IMR-90 (cell line): ENCODE data around the gene MYL11. TPM values are rescaled to one million over a fixed set of nuclear protein-coding genes. Genes with fewer than 3 reads are reported as not detected.

Source experiments
- ATAC-seq: fragments of 200-7000 bp; cut with Tn5 transposase; 2 replicates; pipeline ENCODE4 v1.9.1; 2020; ENCODE audit warnings: low read depth, mild to moderate bottlenecking, moderate library complexity
- BruUV-seq: library from RNA; stranded (reverse); fragments of 400-500 nt; replicated peaks from 2 replicates; lab custom pipeline; 2021; lab: Mats Ljungman, UMichigan
- CTCF ChIA-PET: fragments of 300-600 bp; formaldehyde crosslinking; extraction: SDS; loops from one replicate; lab custom pipeline; 2021; ENCODE audit warnings: antibody characterized with exemption; lab: Yijun Ruan, JAX
- POLR2A ChIA-PET: fragments of 300-600 bp; sonication (Branson Sonifier 250); formaldehyde crosslinking; loops from one replicate; lab custom pipeline; 2022; ENCODE audit warnings: antibody characterized with exemption; ENCODE audit not compliant: unreplicated experiment; lab: Charles Lee
- DNase-seq: peaks from one replicate; pipeline ENCODE4 v3.0.0; 2013
- H2AFZ ChIP-seq: replicated peaks from 2 replicates; pipeline ENCODE3; 2013; ENCODE audit warnings: low read length, mild to moderate bottlenecking; ENCODE audit not compliant: poor library complexity
- H2AK5ac ChIP-seq: 2 replicates; pipeline ENCODE4 v1.6.1; 2013; ENCODE audit warnings: low read depth, low read length, inconsistent platforms
- H2AK9ac ChIP-seq: replicated peaks from 2 replicates; pipeline ENCODE3; 2013; ENCODE audit warnings: mild to moderate bottlenecking, low read depth, low read length, moderate library complexity; ENCODE audit not compliant: poor library complexity
- H2BK120ac ChIP-seq: 2 replicates; pipeline ENCODE4 v1.6.1; 2013; ENCODE audit warnings: low read depth, low read length, inconsistent platforms
- H2BK15ac ChIP-seq: 3 replicates; pipeline ENCODE4 v1.6.1; 2013; ENCODE audit warnings: low read depth, low read length, inconsistent platforms
- H2BK20ac ChIP-seq: 2 replicates; pipeline ENCODE4 v1.6.1; 2013; ENCODE audit warnings: low read depth, mild to moderate bottlenecking, inconsistent platforms, low read length, moderate library complexity
- H2BK5ac ChIP-seq: 2 replicates; pipeline ENCODE4 v1.6.1; 2013; ENCODE audit warnings: mild to moderate bottlenecking, low read depth, low read length, inconsistent platforms; ENCODE audit not compliant: poor library complexity, severe bottlenecking
- H3K14ac ChIP-seq: replicated peaks from 2 replicates; pipeline ENCODE4 v1.6.1; 2013; ENCODE audit warnings: low read depth, low read length, inconsistent platforms
- H3K18ac ChIP-seq: 2 replicates; pipeline ENCODE4 v1.6.1; 2013; ENCODE audit warnings: low read depth, low read length, control low read depth
- H3K23ac ChIP-seq: 2 replicates; pipeline ENCODE4 v1.6.1; 2013; ENCODE audit warnings: low read depth, low read length, inconsistent platforms
- H3K27ac ChIP-seq: 2 replicates; pipeline ENCODE4 v1.5.1; 2013; ENCODE audit warnings: mild to moderate bottlenecking, control low read depth, low read length; ENCODE audit not compliant: insufficient read depth
- H3K27me3 ChIP-seq: 2 replicates; pipeline ENCODE4 v1.6.1; 2013; ENCODE audit warnings: low read length; ENCODE audit not compliant: control insufficient read depth, insufficient read depth
- H3K36me3 ChIP-seq: 2 replicates; pipeline ENCODE4 v1.6.1; 2013; ENCODE audit warnings: low read length, mixed read lengths; ENCODE audit not compliant: control insufficient read depth, insufficient read depth
- H3K4ac ChIP-seq: 2 replicates; pipeline ENCODE4 v1.6.1; 2013; ENCODE audit warnings: low read depth, low read length, inconsistent platforms
- H3K4me1 ChIP-seq: 2 replicates; pipeline ENCODE4 v1.6.1; 2013; ENCODE audit warnings: low read length, mixed read lengths; ENCODE audit not compliant: control insufficient read depth, insufficient read depth
- H3K4me2 ChIP-seq: 2 replicates; pipeline ENCODE4 v1.6.1; 2013; ENCODE audit warnings: low read depth, mild to moderate bottlenecking, control low read depth, low read length, moderate library complexity
- H3K4me3 ChIP-seq: 2 replicates; pipeline ENCODE4 v1.5.1; 2013; ENCODE audit warnings: low read depth, mild to moderate bottlenecking, control low read depth, low read length, moderate library complexity; ENCODE audit not compliant: insufficient read depth
- H3K56ac ChIP-seq: 2 replicates; pipeline ENCODE4 v1.6.1; 2013; ENCODE audit warnings: low read length, inconsistent platforms; ENCODE audit not compliant: insufficient read depth; ENCODE audit errors: extremely low read depth
- H3K79me1 ChIP-seq, 2 experiments: 2 replicates each; pipeline ENCODE4 v1.6.1; 2013; ENCODE audit warnings: low read length in 2 of 2, inconsistent platforms in 1 of 2, low read depth in 1 of 2
- H3K9ac ChIP-seq: 2 replicates; pipeline ENCODE4 v1.6.1; 2013; ENCODE audit warnings: low read depth, low read length, control low read depth
- H3K9me1 ChIP-seq: 2 replicates; pipeline ENCODE4 v1.6.1; 2013; ENCODE audit warnings: low read length, inconsistent platforms; ENCODE audit not compliant: insufficient read depth
- H3K9me3 ChIP-seq: 2 replicates; pipeline ENCODE4 v1.6.1; 2013; ENCODE audit warnings: low read length; ENCODE audit not compliant: control insufficient read depth, insufficient read depth
- H4K20me1 ChIP-seq: 2 replicates; pipeline ENCODE4 v1.6.1; 2013; ENCODE audit warnings: low read length, inconsistent platforms; ENCODE audit not compliant: insufficient read depth
- H4K5ac ChIP-seq: 2 replicates; pipeline ENCODE4 v1.6.1; 2013; ENCODE audit warnings: mild to moderate bottlenecking, low read depth, low read length, control low read depth
- H4K8ac ChIP-seq, 2 experiments: 2 replicates each; pipeline ENCODE4 v1.6.1; 2013; ENCODE audit warnings: low read depth in 2 of 2, low read length in 2 of 2, control low read depth in 1 of 2, inconsistent platforms in 1 of 2
- H4K91ac ChIP-seq: 2 replicates; pipeline ENCODE4 v1.6.1; 2013; ENCODE audit warnings: low read depth, low read length, inconsistent platforms; ENCODE audit not compliant: insufficient read depth
- BHLHE40 ChIP-seq: fragments of 150-350 bp; IDR thresholded peaks from 2 replicates; pipeline ENCODE4 v1.6.1; 2016; ENCODE audit warnings: mild to moderate bottlenecking, low read depth, low read length
- MAZ ChIP-seq: IDR thresholded peaks from 2 replicates; pipeline ENCODE4 v1.6.1; 2012; ENCODE audit warnings: low read depth, mild to moderate bottlenecking, low read length, improper control_type of control experiment, moderate library complexity, borderline replicate concordance
- WGBS, 2 experiments: methylation state at CpG; one replicate each; pipeline versions ENCODE4 v1.1.5 to v1.1.7; 2013; ENCODE audit warnings: missing lambda C conversion rate in 2 of 2; ENCODE audit not compliant: insufficient read length in 1 of 2; ENCODE audit errors: extremely low coverage in 2 of 2; 5-methylcytosine and 5-hydroxymethylcytosine counted together
- dilution Hi-C: fragments of 300-500 bp; cut with HindIII; formaldehyde crosslinking; loops from one replicate; pipeline ENCODE4 v1.14.3; 2018; ENCODE audit warnings: low sequenced_read_pairs; ENCODE audit not compliant: unreplicated experiment
- in situ Hi-C: fragments of 300-500 bp; cut with MboI; formaldehyde crosslinking; loops from 3 replicates; pipeline ENCODE4 v1.14.3; 2019; ENCODE audit warnings: low sequenced_read_pairs, inconsistent platforms, mixed read lengths
- intact Hi-C: fragments of 100-400 bp; cut with micrococcal nuclease; formaldehyde crosslinking; loops from 2 replicates; pipeline ENCODE4 v1.10.0; 2022
- polyA plus RNA-seq, 3 experiments: library from polyadenylated mRNA; depleted of rRNA; stranded (reverse); fragments of >200 nt; gene quantifications; 2 replicates each; pipeline ENCODE4 v1.2.3, GENCODE V29; 2012; ENCODE audit warnings: low replicate concordance in 1 of 3
- total RNA-seq: library from RNA; depleted of rRNA; stranded (reverse); fragments of >200 nt; gene quantifications from 2 replicates; pipeline ENCODE4 v1.2.3, GENCODE V29; 2012
- TF ChIP-seq, protein P1 (sequence below): fragments of 150-350 bp; IDR thresholded peaks from 2 replicates; pipeline ENCODE4 v1.6.1; 2017; ENCODE audit warnings: mild to moderate bottlenecking, antibody characterized with exemption, low read length, low read depth

MYL11 gene
- total and polyA plus RNA-seq, 2 of the 4 experiments (the other 2 are of a cell fraction): 1.1 TPM; not detected in 1

DNA sequence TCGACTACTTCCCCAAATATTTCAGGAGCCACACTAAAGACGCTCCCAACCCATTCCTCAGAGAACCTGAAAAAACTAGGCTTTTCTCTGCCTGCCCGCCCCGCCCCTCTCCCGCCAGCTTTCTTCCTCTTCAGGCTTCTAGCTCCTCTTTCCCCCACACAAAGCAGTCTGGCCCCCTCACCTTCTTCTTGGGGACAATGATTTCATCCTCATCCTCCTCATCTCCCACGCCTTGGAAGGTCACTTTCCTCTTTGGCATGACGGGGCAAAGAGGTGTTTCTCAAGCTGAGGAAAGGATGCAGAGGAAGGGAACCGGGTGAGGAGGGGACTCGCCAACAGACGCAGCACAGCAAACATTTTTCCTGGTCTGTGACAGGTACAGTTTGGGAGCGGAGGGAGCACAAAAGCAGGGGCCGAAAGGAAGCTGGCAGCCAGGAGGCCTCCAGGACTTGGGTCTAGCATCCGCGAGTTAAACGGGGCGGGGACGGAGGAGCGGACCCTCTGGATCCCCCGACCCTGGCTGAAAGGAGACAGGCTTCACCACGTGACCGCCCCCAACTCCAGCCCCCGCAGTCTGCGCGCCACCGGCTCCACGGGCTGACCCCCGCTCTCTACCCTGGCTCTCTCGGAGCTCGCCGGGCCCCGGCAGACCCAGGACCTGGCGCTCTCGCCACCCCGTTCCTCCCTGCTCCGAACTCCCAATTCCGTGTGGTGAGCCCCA, 20.0 kb upstream of the MYL11 start:
- Histone ChIP-seq H2BK20ac (no peak overlapping the region), H3K36me3 (peaks cover 49% of the 10 kb centered on the region), H3K4ac (peak overlapping the region; percentile 93), H4K20me1 (peaks cover 17% of the 10 kb centered on the region; the same call in 1 of the 2 replicates), H3K56ac (peak overlapping the region; percentile 69), H3K23ac (peak overlapping the region; percentile 79), H3K4me1 (peaks cover 7% of the 10 kb centered on the region; the same call in 1 of the 2 replicates), H4K5ac (peak overlapping the region; percentile 65), H3K9ac (peak overlapping the region; percentile 80), H3K4me2 (peak overlapping the region; percentile 93), H3K4me3 (peak overlapping the region; percentile 70), H3K18ac (peak overlapping the region; percentile 4; the same call in 1 of the 2 replicates), H2BK15ac (no peak overlapping the region; the same call in 2 of the 3 replicates), H2AK5ac (peak overlapping the region; percentile 78), H4K8ac (peak overlapping the region; percentile 55 to 86), H2BK5ac (peak overlapping the region; percentile 77), H4K91ac (peak overlapping the region; percentile 81), H3K14ac (peak overlapping the region; percentile 81), H3K79me1 (peaks cover 0 to 70% of the 10 kb centered on the region in 2 experiments; a peak in 3 of 4 replicates), H3K9me1 (peaks cover 9% of the 10 kb centered on the region), H2BK120ac (peak overlapping the region; percentile 53; the same call in 1 of the 2 replicates), H3K27me3 (no peaks in the 10 kb centered on the region), H2AFZ (peak overlapping the region; percentile 99), H3K27ac (peak overlapping the region; percentile 84), H3K9me3 (no peaks in the 10 kb centered on the region), H2AK9ac (peak overlapping the region; percentile 96)
- DNase-seq (peak; percentile 16), ATAC-seq (peak; percentile 46)
- no TSS peak for BruUV-seq
- in situ Hi-C loops: no loop called here
- dilution Hi-C loops: no loop called here
- TF ChIP-seq, protein P1, sequence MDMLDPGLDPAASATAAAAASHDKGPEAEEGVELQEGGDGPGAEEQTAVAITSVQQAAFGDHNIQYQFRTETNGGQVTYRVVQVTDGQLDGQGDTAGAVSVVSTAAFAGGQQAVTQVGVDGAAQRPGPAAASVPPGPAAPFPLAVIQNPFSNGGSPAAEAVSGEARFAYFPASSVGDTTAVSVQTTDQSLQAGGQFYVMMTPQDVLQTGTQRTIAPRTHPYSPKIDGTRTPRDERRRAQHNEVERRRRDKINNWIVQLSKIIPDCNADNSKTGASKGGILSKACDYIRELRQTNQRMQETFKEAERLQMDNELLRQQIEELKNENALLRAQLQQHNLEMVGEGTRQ: peak; percentile 78
- TF ChIP-seq MAZ: peak; percentile 23; the same call in 1 of the 2 replicates
- TF ChIP-seq BHLHE40: no peak
- intact Hi-C loops: no loop called here
- ChIA-PET CTCF (no interaction called here), POLR2A (no interaction called here)
- 0% methylated on average over 14 of the region's 36 CpGs; no CpG with 5 or more reads in 1 of the 2 experiments for WGBS, 2 experiments
